ENCODE measurements around the gene SLC25A19.

Gene SLC25A19

GRCh38 chr17:75237100-75238014 is 51.9 kb downstream of the SLC25A19 start:
- peaks cover 83% of the 10 kb centered on the region for H3K36me3 ChIP-seq (ENCODE audit: insufficient read depth, low read length)
- no peaks in the 10 kb centered on the region for H3K4me1 ChIP-seq (ENCODE audit: insufficient read depth, low read length)
- H3K27ac ChIP-seq (ENCODE audit: low read depth, low read length) = no peak overlapping the region
- no peaks in the 10 kb centered on the region for H3K27me3 ChIP-seq (ENCODE audit: control insufficient read depth in 1 of 2, insufficient read depth in 2 of 2, low read length in 2 of 2)
- H3K9me3 ChIP-seq (ENCODE audit: low read length) = no peaks in the 10 kb centered on the region
- H3K4me3 ChIP-seq (ENCODE audit: low read depth in 1 of 2, low read length in 2 of 2) = no peak overlapping the region
- no peak overlapping the region for H3K9ac ChIP-seq (ENCODE audit: low read length)

GRCh38 chr17:75232786-75233185 is 56.4 kb downstream of the SLC25A19 start:
- Histone ChIP-seq H3K27me3 (ENCODE audit: control insufficient read depth in 1 of 2, insufficient read depth in 2 of 2, low read length in 2 of 2) (no peaks in the 10 kb centered on the region), H3K4me3 (ENCODE audit: low read depth in 1 of 2, low read length in 2 of 2) (no peak overlapping the region), H3K27ac (ENCODE audit: low read depth, low read length) (no peak overlapping the region), H3K9ac (ENCODE audit: low read length) (no peak overlapping the region), H3K36me3 (ENCODE audit: insufficient read depth, low read length) (peaks cover 71% of the 10 kb centered on the region), H3K9me3 (ENCODE audit: low read length) (no peaks in the 10 kb centered on the region), H3K4me1 (ENCODE audit: insufficient read depth, low read length) (no peaks in the 10 kb centered on the region)

DNA sequence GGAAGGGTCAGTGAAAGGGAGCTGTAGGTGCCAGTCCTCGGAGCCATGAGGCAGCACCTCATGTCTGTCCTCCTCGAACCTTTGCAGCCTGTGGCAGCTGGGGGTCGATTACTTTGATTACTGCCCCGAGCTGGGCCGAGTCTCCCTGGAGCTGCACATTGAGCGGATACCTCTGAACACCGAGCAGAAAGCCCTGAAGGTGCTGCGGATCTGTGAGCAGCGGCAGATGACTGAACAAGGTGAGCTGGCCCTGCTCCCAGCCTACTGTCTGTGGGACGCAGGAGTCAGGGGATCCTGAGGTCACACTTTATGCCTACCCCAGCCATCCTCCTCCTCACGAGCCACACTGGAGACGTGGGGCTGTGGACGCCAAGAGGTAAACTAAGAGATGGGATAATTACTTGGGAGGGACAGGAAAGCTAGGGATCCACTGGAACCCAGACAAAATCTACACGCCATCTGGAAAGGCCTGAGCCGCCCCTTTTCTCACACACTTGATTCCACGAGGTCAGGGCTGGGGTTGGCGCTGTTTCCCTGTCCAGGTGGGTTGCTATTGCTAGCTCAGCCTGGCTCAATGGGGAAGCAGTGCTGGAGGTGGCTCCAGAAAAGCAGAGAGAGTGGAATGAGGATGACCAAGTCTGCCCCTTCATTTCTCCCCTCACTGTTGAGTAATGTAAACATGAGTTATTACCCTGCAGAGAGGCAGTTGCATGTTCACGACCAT is 57.3 kb downstream of the SLC25A19 start:
- no peak overlapping the region for H3K4me3 ChIP-seq (ENCODE audit: low read depth in 1 of 2, low read length in 2 of 2)
- H3K27me3 ChIP-seq (ENCODE audit: control insufficient read depth in 1 of 2, insufficient read depth in 2 of 2, low read length in 2 of 2) = no peaks in the 10 kb centered on the region
- H3K4me1 ChIP-seq (ENCODE audit: insufficient read depth, low read length) = no peaks in the 10 kb centered on the region
- no peak overlapping the region for H3K27ac ChIP-seq (ENCODE audit: low read depth, low read length)
- H3K9me3 ChIP-seq (ENCODE audit: low read length) = no peaks in the 10 kb centered on the region
- peaks cover 66% of the 10 kb centered on the region for H3K36me3 ChIP-seq (ENCODE audit: insufficient read depth, low read length)
- H3K9ac ChIP-seq (ENCODE audit: low read length) = no peak overlapping the region

DNA sequence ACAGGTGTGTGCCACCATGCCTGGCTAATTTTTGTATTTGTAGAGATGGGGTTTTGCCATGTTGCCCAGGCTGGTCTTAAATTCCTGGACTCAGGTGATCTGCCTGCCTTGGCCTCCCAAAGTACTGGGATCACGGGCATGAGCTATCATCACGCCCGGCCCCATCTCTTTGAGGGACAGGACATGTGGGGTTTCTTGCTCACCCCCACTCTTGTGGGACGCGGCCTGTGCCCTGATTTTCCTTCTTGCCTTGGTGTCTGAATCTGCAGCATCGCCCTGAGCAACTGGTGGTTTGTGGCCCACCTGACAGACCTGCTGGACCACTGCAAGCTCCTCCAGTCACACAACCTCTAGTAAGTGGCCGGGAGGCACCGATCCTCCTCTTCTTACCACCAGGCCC is 58.2 kb downstream of the SLC25A19 start:
- Histone ChIP-seq H3K9me3 (ENCODE audit: low read length) (no peaks in the 10 kb centered on the region), H3K36me3 (ENCODE audit: insufficient read depth, low read length) (peaks cover 68% of the 10 kb centered on the region), H3K9ac (ENCODE audit: low read length) (no peak overlapping the region), H3K4me1 (ENCODE audit: insufficient read depth, low read length) (no peaks in the 10 kb centered on the region), H3K4me3 (ENCODE audit: low read depth in 1 of 2, low read length in 2 of 2) (no peak overlapping the region), H3K27me3 (ENCODE audit: control insufficient read depth in 1 of 2, insufficient read depth in 2 of 2, low read length in 2 of 2) (no peaks in the 10 kb centered on the region), H3K27ac (ENCODE audit: low read depth, low read length) (no peak overlapping the region)

GRCh38 chr17:75228847-75229246 is 60.4 kb downstream of the SLC25A19 start:
- H3K9ac ChIP-seq (ENCODE audit: low read length) = no peak overlapping the region
- H3K4me3 ChIP-seq (ENCODE audit: low read depth in 1 of 2, low read length in 2 of 2) = no peak overlapping the region
- H3K9me3 ChIP-seq (ENCODE audit: low read length) = no peaks in the 10 kb centered on the region
- H3K4me1 ChIP-seq (ENCODE audit: insufficient read depth, low read length) = no peaks in the 10 kb centered on the region
- peaks cover 66% of the 10 kb centered on the region for H3K36me3 ChIP-seq (ENCODE audit: insufficient read depth, low read length)
- no peak overlapping the region for H3K27ac ChIP-seq (ENCODE audit: low read depth, low read length)
- no peaks in the 10 kb centered on the region for H3K27me3 ChIP-seq (ENCODE audit: control insufficient read depth in 1 of 2, insufficient read depth in 2 of 2, low read length in 2 of 2)

DNA sequence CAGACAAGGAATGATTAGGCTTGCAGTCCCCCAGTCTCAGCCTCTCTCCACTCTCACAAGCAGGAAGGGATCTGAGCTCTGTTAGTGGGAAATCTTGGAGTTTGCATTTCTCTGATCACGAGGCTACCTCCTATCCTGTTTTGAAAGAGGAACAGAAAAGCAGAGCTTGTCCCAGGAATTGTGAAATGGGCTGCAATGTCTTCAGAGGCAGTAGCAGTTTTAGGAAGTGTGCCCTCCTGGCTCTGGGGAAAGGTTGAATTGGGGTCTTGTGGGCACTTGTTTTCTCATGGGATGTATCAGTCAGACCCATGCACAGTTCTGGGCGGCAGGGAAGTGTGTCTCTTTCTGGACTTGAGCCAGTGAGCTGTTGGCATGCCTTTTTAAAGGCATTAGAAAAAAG is 60.9 kb downstream of the SLC25A19 start:
- H3K9ac ChIP-seq (ENCODE audit: low read length) = no peak overlapping the region

DNA sequence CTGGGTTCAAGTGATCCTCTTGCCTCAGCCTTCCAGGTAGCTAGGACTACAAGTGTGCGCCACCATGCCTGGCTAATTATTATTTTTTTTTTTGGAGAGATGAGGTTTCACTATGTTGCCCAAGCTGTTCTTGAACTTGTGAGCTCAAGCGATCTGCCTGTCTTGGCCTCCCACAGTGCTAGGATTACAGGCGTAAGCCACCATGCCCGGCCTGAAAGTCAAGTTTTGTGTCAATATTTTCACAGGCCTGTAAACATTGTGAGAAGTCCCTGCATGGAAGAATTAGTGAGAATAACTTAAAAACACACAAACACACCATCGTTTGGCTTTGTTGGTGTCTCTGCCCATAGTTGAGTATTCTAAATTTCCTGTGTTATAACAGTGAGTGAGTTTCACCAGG is 61.5 kb downstream of the SLC25A19 start:
- Histone ChIP-seq H3K27ac (ENCODE audit: low read depth, low read length) (no peak overlapping the region), H3K4me3 (ENCODE audit: low read depth in 1 of 2, low read length in 2 of 2) (no peak overlapping the region), H3K36me3 (ENCODE audit: insufficient read depth, low read length) (peaks cover 62% of the 10 kb centered on the region), H3K27me3 (ENCODE audit: control insufficient read depth in 1 of 2, insufficient read depth in 2 of 2, low read length in 2 of 2) (no peaks in the 10 kb centered on the region), H3K9me3 (ENCODE audit: low read length) (no peaks in the 10 kb centered on the region), H3K9ac (ENCODE audit: low read length) (no peak overlapping the region), H3K4me1 (ENCODE audit: insufficient read depth, low read length) (no peaks in the 10 kb centered on the region)

More for the DNA sequence above, 60.9 kb downstream of the SLC25A19 start:
- no peaks in the 10 kb centered on the region for H3K27me3 ChIP-seq (ENCODE audit: control insufficient read depth in 1 of 2, insufficient read depth in 2 of 2, low read length in 2 of 2)
- H3K9me3 ChIP-seq (ENCODE audit: low read length) = no peaks in the 10 kb centered on the region
- H3K4me1 ChIP-seq (ENCODE audit: insufficient read depth, low read length) = no peaks in the 10 kb centered on the region
- H3K36me3 ChIP-seq (ENCODE audit: insufficient read depth, low read length) = peaks cover 66% of the 10 kb centered on the region
- H3K27ac ChIP-seq (ENCODE audit: low read depth, low read length) = no peak overlapping the region
- H3K4me3 ChIP-seq (ENCODE audit: low read depth in 1 of 2, low read length in 2 of 2) = no peak overlapping the region

DNA sequence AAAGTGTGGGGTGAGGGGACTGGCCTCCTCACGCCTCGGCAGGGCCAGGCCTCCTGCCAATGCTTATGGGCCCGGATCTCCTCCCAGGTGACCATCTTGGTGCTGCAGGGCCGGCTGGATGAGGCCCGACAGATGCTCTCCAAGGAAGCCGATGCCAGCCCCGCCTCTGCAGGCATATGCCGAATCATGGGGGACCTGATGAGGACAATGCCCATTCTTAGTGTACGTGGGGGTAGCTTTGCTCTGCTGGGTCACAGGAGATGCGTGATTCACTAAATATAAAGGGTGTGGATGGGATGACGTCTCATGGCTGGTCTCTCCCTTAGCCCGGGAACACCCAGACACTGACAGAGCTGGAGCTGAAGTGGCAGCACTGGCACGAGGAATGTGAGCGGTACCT is 64.2 kb downstream of the SLC25A19 start:
- H3K9me3 ChIP-seq (ENCODE audit: low read length) = no peaks in the 10 kb centered on the region
- H3K9ac ChIP-seq (ENCODE audit: low read length) = no peak overlapping the region
- H3K4me1 ChIP-seq (ENCODE audit: insufficient read depth, low read length) = no peaks in the 10 kb centered on the region
- H3K27me3 ChIP-seq (ENCODE audit: control insufficient read depth in 1 of 2, insufficient read depth in 2 of 2, low read length in 2 of 2) = no peaks in the 10 kb centered on the region
- H3K27ac ChIP-seq (ENCODE audit: low read depth, low read length) = no peak overlapping the region
- no peak overlapping the region for H3K4me3 ChIP-seq (ENCODE audit: low read depth in 1 of 2, low read length in 2 of 2)
- peaks cover 48% of the 10 kb centered on the region for H3K36me3 ChIP-seq (ENCODE audit: insufficient read depth, low read length)

Measured in muscle layer of colon (tissue), 2 donors.